Endothelial cell of umbilical vein (primary cell): Measurements from ENCODE around the gene RAC3. TPM values are rescaled to one million over a fixed set of nuclear protein-coding genes. Genes with fewer than 3 reads are reported as not detected.

Experiments used
- BruUV-seq: library from RNA; stranded (reverse); fragments of 400-500 nt; replicated peaks from 2 replicates; lab custom pipeline; 2021; lab: Mats Ljungman, UMichigan
- CTCF ChIA-PET: fragments of 300-600, 350-600 bp; sonication (Branson Sonifier 250); formaldehyde crosslinking; loops from one replicate; lab custom pipeline; 2021; ENCODE audit warnings: antibody characterized with exemption, inconsistent platforms; lab: Charles Lee
- POLR2A ChIA-PET: fragments of 300-600, 350-600 bp; sonication (Branson Sonifier 250); formaldehyde crosslinking; loops from one replicate; lab custom pipeline; 2021; ENCODE audit warnings: antibody characterized with exemption, inconsistent platforms; lab: Charles Lee
- DNase-seq: peaks from one replicate; pipeline ENCODE4 v3.0.0-alpha.2; 2011; ENCODE audit warnings: low read depth, low spot score
- FAIRE-seq: peaks from 2 replicates; lab custom pipeline; 2011; peaks lifted over from hg19 to GRCh38; lab: Jason Lieb, UNC
- H2AFZ ChIP-seq: 2 replicates; pipeline ENCODE4 v1.6.0; 2012; ENCODE audit warnings: low read depth, low read length, control low read depth, inconsistent platforms
- H3K27ac ChIP-seq: 2 replicates; pipeline ENCODE4 v1.5.1; 2011; ENCODE audit warnings: low read depth, mild to moderate bottlenecking, control low read depth, low read length, moderate library complexity; ENCODE audit not compliant: insufficient read depth
- H3K27me3 ChIP-seq, 2 experiments: 2 replicates each; pipeline versions ENCODE4 v1.6.0 to v1.6.1; 2011; ENCODE audit warnings: low read length in 2 of 2, mixed read lengths in 1 of 2; ENCODE audit not compliant: control insufficient read depth in 2 of 2, insufficient read depth in 2 of 2
- H3K36me3 ChIP-seq, 2 experiments: 2 replicates in 1 of 2; 3 replicates in 1 of 2; pipeline ENCODE4 v1.5.1; 2011; ENCODE audit warnings: low read length in 2 of 2, mild to moderate bottlenecking in 1 of 2, moderate library complexity in 1 of 2; ENCODE audit not compliant: control insufficient read depth in 2 of 2, insufficient read depth in 2 of 2; ENCODE audit errors: extremely low read depth in 1 of 2
- H3K4me1 ChIP-seq: 3 replicates; pipeline ENCODE4 v1.5.1; 2011; ENCODE audit warnings: mild to moderate bottlenecking, low read length; ENCODE audit not compliant: control insufficient read depth, insufficient read depth; ENCODE audit errors: extremely low read depth
- H3K4me2 ChIP-seq: 2 replicates; pipeline ENCODE4 v1.6.1; 2011; ENCODE audit warnings: low read length, control low read depth, mixed read lengths; ENCODE audit not compliant: insufficient read depth
- H3K4me3 ChIP-seq, 3 experiments: fragments of 200-600 bp in 1 of 3; sonication (generic), shearing (Covaris generic) in 1 of 3; replicated peaks in 1 of 3; 2 replicates each; pipeline ENCODE4 v1.5.1; 2011 to 2016; ENCODE audit warnings: control low read depth in 3 of 3, low read length in 3 of 3, mild to moderate bottlenecking in 2 of 3, inconsistent platforms in 1 of 3, low read depth in 1 of 3, moderate library complexity in 1 of 3; ENCODE audit not compliant: insufficient read depth in 1 of 3
- H3K79me2 ChIP-seq: 2 replicates; pipeline ENCODE4 v1.6.0; 2012; ENCODE audit warnings: low read length, inconsistent platforms; ENCODE audit not compliant: control insufficient read depth, insufficient read depth
- H3K9ac ChIP-seq: replicated peaks from 2 replicates; pipeline ENCODE3; 2011; ENCODE audit warnings: low read length, control low read depth; ENCODE audit not compliant: insufficient read depth; ENCODE audit errors: extremely low read depth
- H3K9me1 ChIP-seq: replicated peaks from 3 replicates; pipeline ENCODE4 v1.6.0; 2011; ENCODE audit warnings: mild to moderate bottlenecking, low read length; ENCODE audit not compliant: control insufficient read depth, insufficient read depth; ENCODE audit errors: extremely low read depth
- H3K9me3 ChIP-seq: replicated peaks from 2 replicates; pipeline ENCODE4 v1.5.1; 2012; ENCODE audit warnings: low read length, inconsistent platforms; ENCODE audit not compliant: control insufficient read depth, insufficient read depth
- H4K20me1 ChIP-seq: replicated peaks from 2 replicates; pipeline ENCODE3; 2011; ENCODE audit warnings: mild to moderate bottlenecking, low read length; ENCODE audit not compliant: control insufficient read depth, insufficient read depth; ENCODE audit errors: extremely low read depth
- CTCF ChIP-seq, 2 donors: IDR thresholded peaks; 1 replicate in 1 of 2; 2 replicates in 1 of 2; pipeline ENCODE4 v1.5.1; 2011; ENCODE audit warnings: low read length in 2 of 2, mild to moderate bottlenecking in 2 of 2, moderate library complexity in 2 of 2, control low read depth in 1 of 2, inconsistent platforms in 1 of 2, low read depth in 1 of 2; ENCODE audit not compliant: insufficient read depth in 1 of 2; ENCODE audit errors: extremely low read depth in 1 of 2
- EZH2 ChIP-seq: IDR thresholded peaks from 2 replicates; pipeline ENCODE4 v1.6.1; 2012; ENCODE audit warnings: borderline replicate concordance, low read depth, mild to moderate bottlenecking, moderate library complexity, low read length, inconsistent platforms; ENCODE audit not compliant: severe bottlenecking
- FOS ChIP-seq: IDR thresholded peaks from 2 replicates; pipeline ENCODE4 v1.6.1; 2011; ENCODE audit warnings: mild to moderate bottlenecking, low read length, moderate library complexity, borderline replicate concordance; ENCODE audit not compliant: insufficient read depth
- GATA2 ChIP-seq: IDR thresholded peaks from 2 replicates; pipeline ENCODE4 v1.7.0; 2011; ENCODE audit warnings: low read depth, mild to moderate bottlenecking, moderate library complexity, mixed read lengths, low read length; ENCODE audit not compliant: insufficient read length, insufficient read depth
- JUN ChIP-seq: IDR thresholded peaks from 2 replicates; pipeline ENCODE4 v1.6.1; 2011; ENCODE audit warnings: borderline replicate concordance, low read depth; ENCODE audit not compliant: insufficient read length, insufficient read depth
- MAX ChIP-seq: IDR thresholded peaks from 2 replicates; pipeline ENCODE4 v1.6.1; 2011; ENCODE audit not compliant: insufficient read depth, insufficient read length
- MYC ChIP-seq: IDR thresholded peaks from one replicate; pipeline ENCODE4 v1.6.1; 2011; ENCODE audit warnings: mild to moderate bottlenecking, low read depth, low read length
- dilution Hi-C: fragments of 300-500 bp; cut with MboI; formaldehyde crosslinking; loops from one replicate; pipeline ENCODE4 v1.15.0; 2019; ENCODE audit warnings: low sequenced_read_pairs; ENCODE audit not compliant: extremely low pct_ligation_motif_present
- intact Hi-C: fragments of 100-400 bp; cut with micrococcal nuclease; formaldehyde crosslinking; loops from one replicate; pipeline ENCODE4 v1.10.0; 2022
- polyA plus RNA-seq, 4 experiments: library from polyadenylated mRNA; depleted of rRNA in 3 of 4; stranded (reverse) in 3 of 4; unstranded in 1 of 4; fragments of >200 nt; gene quantifications; 2 replicates each; pipeline versions ENCODE4 v1.2.1 to v1.2.3, GENCODE V29; 2011 to 2012; ENCODE audit warnings: missing spikeins in 1 of 4
- total RNA-seq: library from RNA; stranded (reverse); gene quantifications from 2 replicates; pipeline ENCODE4 v1.2.3, GENCODE V29; 2021

Gene RAC3
- total and polyA plus RNA-seq, 2 donors (not counting 3 experiments of a cell fraction or from before 2014, with no cell fraction given): 34.1 to 56.0 TPM

- H3K27me3 ChIP-seq: no peaks in the 10 kb centered on the region
- H3K9me3 ChIP-seq: no peaks in the 10 kb centered on the region
- CTCF ChIA-PET: interaction anchor here (0.5 kb wide), 1 partner anchor 454 kb away, joined by 3 read pairs; no protein-coding TSS in a partner anchor
- POLR2A ChIA-PET: no interaction called here
- no peak for TF ChIP-seq GATA2
- no peak for TF ChIP-seq MYC
- no peak for TF ChIP-seq EZH2
- no peak for TF ChIP-seq CTCF (IDR thresholded peaks at IDR 0.05; ENCODE audit: extremely low read depth in 1 of 2, insufficient read depth in 1 of 2, low read depth in 1 of 2, low read length in 2 of 2)
- TF ChIP-seq JUN: no peak
- no peak for TF ChIP-seq FOS
- TF ChIP-seq MAX: no peak
- no peak overlapping the region for H2AFZ ChIP-seq
- intact Hi-C loops (loop anchor here (10.0 kb wide), 2 partner anchors 195 to 375 kb away; partner anchors contain the start of genes HEXD and OGFOD3), dilution Hi-C loops (no loop called here)
- H3K4me1 ChIP-seq: peaks cover 6% of the 10 kb centered on the region
- H3K9ac ChIP-seq: no peak overlapping the region
- no peak overlapping the region for H3K4me2 ChIP-seq
- no peaks in the 10 kb centered on the region for H3K36me3 ChIP-seq
- no peak for FAIRE-seq
- no peak overlapping the region for H3K4me3 ChIP-seq
- H3K27ac ChIP-seq: no peak overlapping the region
- DNase-seq: no peak
- H3K79me2 ChIP-seq: peaks cover 2% of the 10 kb centered on the region
- H4K20me1 ChIP-seq: no peaks in the 10 kb centered on the region
- no TSS peak for BruUV-seq
- H3K9me1 ChIP-seq: no peaks in the 10 kb centered on the region
Measured at GRCh38 chr17:82039695-82040299, 8.3 kb downstream of the RAC3 start.
